GM04504 (cell line): ENCODE measurements around the gene POLR2L.

Experiments used
- DNase-seq: peaks from one replicate; pipeline ENCODE4 v3.0.0-alpha.2; 2012; ENCODE audit warnings: low read depth

POLR2L gene

GRCh38 chr11:838441-839279 is 3.7 kb downstream of the POLR2L start:
- no peak for DNase-seq

- DNase-seq, result no peak
Measured at GRCh38 chr11:837990-838307, 4.4 kb downstream of the POLR2L start.

GRCh38 chr11:837189-837989 is 4.9 kb downstream of the POLR2L start:
- DNase-seq, result no peak

- no peak for DNase-seq
Measured at GRCh38 chr11:836700-837099, 5.6 kb downstream of the POLR2L start.

- no peak for DNase-seq
Measured at GRCh38 chr11:836274-836673, 6.1 kb downstream of the POLR2L start.

GRCh38 chr11:834371-835316 is 7.7 kb downstream of the POLR2L start:
- DNase-seq, result no peak

DNA sequence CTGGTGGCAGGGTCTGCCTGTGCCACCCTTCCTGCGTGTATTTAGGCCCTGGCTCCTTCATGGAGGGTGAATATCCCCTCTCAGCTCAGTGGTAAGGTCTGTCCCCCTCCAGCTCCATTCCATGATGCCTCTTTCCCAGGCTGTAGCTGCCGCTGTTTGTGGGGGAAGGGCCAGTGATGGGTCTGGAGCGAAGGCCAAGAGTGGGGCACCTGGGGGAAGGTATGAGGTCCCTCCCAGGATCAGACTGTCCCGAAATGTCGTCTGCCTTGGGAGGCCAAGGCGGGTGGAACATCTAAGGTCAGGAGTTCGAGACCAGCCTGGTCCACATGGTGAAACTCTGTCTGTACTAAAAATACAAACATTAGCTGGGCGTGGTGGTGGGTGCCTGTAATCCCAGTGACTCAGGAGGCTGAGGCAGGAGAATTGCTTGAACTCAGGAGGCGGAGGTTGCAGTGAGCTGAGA is 8.4 kb downstream of the POLR2L start:
- DNase-seq, result no peak

GRCh38 chr11:833114-833791 is 9.1 kb downstream of the POLR2L start:
- DNase-seq, result no peak

GRCh38 chr11:832529-833113 is 9.7 kb downstream of the POLR2L start, which contains the start of gene CD151:
TSS of gene CD151 (plus strand) at chr11:832952. CDS start at chr11:836070, 3,118 bp downstream.
- no peak for DNase-seq

DNA sequence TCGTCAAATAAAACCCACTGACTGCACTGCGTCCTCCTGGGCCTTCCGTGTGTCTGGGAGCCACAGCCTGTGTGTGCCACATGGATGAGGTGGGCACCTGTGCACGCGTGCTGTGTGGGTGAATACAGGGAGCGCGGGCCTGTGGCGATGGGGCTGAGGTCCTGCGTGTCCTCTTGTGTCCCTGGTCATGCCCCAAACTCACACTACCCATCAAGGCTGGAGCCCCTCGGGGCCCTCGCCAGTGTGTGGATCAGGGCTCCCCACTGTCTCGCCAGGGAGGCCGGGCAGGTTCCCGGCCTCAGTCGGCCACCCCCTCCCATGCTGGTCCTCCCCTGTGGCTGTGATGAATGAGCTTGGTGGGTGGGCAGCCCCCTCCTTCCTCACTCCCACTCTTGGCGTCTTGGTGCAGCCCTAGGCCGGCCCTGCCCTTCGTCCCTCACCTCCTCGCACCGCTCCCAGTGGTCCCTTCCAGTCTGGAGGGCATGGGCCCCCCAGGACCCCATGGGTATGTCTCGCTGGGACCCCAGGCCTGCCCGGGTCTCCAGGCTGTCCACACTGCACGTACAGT is 10.3 kb downstream of the POLR2L start:
- DNase-seq, result no peak

- no peak for DNase-seq
Measured at GRCh38 chr11:831118-831864, 11.0 kb downstream of the POLR2L start.

GRCh38 chr11:830295-831117 is 11.8 kb downstream of the POLR2L start:
- DNase-seq, result no peak

- no peak for DNase-seq
Measured at GRCh38 chr11:829847-830294, 12.5 kb downstream of the POLR2L start.

- DNase-seq, result no peak
Measured at GRCh38 chr11:829176-829846, 13.0 kb downstream of the POLR2L start.

DNA sequence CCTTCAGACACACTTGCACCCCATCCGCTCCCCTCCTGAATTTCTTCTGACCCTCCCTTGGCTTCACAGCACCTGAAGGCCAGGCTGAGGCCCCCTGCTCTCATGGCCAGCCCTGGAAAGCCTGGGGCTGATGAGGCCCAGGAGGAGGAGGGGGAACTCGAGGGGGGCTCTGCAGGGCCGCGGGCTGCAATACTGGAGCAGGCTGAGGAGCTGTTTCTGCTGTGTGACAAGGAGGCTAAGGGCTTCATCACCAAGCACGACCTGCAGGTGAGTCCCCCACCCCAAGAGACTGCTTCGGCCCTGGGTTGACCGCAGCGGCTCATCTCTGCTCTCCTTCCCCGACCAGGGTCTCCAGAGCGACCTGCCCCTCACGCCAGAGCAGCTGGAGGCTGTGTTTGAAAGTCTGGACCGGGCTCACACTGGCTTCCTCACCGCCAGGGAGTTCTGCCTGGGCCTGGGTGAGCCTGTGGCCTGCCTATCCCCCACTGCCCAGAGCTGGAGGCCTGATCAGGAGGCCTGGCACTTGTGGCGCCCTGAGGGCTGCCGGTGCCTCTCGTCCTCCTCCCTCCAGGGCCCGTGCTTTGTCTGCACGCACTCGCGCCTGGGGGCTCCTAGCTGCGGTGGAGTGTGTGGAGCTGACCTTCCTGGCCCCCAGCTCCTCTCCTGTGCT is 13.7 kb downstream of the POLR2L start:
- no peak for DNase-seq

GRCh38 chr11:827897-828192 is 14.5 kb downstream of the POLR2L start, which contains the start of gene CRACR2B:
TSS of gene CRACR2B (plus strand) at chr11:827919. CDS start at chr11:828608, 689 bp downstream.
- DNase-seq, result no peak

DNA sequence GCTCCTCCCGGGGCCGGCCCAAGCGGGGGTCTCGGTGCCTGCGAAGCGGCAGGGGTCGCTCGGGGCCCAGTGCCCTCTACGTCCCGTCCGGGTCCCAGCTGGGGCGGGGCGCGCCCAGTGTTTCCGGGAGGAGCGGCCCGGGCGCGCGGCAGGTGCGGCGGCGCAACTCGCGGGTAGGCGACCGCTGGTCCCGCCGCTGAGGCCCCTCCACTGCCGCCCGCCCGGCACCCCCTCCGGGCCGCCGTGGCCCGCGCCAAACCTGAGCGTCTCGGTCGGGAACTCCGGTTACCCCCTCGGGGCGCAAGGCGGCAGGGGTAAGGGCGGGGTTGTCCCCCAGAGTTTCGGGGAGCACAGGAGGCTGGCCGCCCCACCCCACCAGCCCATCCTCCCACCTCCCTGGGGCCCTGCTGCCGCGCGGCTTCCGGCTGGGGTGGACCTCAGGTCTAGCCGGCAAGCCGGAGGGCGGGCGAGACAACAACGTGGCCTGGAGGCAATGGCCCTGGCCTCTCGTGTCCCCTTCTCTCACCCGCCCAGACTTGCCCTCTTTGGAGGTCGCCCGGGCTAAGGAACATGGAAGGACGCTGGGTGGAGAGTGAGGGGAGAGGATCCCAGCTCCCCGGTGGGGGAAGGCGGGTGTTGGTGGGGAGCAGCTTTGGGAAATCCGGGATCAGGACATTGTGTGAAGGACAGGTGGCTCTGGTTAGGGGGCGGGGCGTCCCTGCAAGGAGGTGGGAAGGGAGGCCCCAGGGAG is 15.0 kb downstream of the POLR2L start:
- no peak for DNase-seq
